ENCODE data around the gene CADM1.

The CADM1 gene

DNA sequence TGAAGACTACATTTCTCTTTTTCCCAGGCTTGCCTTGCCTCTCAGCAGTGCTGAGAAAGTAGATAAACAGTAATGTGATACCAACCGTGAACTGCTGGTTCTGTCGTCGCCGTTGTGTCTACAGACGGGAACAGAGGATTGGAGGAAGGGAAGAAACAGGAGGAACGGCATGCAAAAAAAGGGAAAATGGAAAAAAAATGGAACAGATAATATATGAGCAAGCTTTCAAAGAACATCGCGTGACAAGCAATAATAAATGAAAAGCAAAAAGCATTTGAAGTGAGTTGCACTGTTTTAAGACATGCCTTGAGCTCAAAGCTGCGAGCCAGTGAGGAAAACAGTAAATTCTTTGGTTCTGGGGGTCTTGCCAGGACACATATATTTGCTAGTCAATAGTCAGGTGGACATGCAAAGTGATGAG, 305.9 kb downstream of the CADM1 start:
- no peak for DNase-seq

GRCh38 chr11:115197433-115197832, 306.8 kb downstream of the CADM1 start:
- no peak for DNase-seq

DNA sequence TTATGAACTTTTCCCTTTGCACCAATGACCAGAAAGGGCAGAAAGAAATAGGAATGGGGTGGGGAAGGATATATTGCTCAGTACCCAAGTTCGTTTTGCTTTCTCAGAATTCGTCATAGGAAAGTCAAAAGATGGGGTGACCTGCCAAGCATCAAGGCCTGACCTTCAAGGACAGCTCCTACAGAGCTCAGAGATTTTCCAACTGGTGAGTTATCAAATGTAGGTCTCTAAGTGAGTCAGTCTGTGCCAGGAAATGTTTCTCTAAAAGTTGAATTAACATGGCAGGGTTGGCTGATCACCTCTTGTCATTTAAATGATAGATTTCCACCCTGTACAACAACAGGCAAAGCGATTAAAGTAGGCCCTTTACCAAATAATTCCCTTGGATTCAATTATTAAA, 307.2 kb downstream of the CADM1 start:
- DNase-seq, result no peak

GRCh38 chr11:115194802-115195110, 309.5 kb downstream of the CADM1 start:
- no peak for DNase-seq

- no peak for DNase-seq
Observed at GRCh38 chr11:115193914-115194801, 310.1 kb downstream of the CADM1 start.

- DNase-seq, result no peak
Observed at GRCh38 chr11:115191761-115192160, 312.5 kb downstream of the CADM1 start.

DNA sequence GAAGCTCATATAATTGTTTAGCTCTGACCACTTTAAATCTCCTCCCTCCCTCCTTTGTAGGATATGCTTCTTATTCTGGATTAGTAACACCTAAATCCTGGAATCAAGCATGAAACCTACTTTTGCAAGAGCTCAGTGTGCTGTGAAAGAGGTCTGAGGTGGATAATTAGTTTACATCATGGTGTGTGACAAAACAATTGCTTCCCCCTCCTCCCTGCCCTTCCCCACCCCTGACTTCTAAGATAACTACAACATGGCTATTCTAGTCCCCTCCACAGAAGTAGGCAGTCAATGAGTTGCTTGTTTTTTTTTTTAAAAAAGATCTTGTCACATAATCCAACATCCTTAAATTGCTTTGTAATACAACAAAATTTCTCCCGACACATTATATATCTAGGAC, 314.0 kb downstream of the CADM1 start:
- no peak for DNase-seq

GRCh38 chr11:115188898-115189278, 315.3 kb downstream of the CADM1 start:
- no peak for DNase-seq

DNA sequence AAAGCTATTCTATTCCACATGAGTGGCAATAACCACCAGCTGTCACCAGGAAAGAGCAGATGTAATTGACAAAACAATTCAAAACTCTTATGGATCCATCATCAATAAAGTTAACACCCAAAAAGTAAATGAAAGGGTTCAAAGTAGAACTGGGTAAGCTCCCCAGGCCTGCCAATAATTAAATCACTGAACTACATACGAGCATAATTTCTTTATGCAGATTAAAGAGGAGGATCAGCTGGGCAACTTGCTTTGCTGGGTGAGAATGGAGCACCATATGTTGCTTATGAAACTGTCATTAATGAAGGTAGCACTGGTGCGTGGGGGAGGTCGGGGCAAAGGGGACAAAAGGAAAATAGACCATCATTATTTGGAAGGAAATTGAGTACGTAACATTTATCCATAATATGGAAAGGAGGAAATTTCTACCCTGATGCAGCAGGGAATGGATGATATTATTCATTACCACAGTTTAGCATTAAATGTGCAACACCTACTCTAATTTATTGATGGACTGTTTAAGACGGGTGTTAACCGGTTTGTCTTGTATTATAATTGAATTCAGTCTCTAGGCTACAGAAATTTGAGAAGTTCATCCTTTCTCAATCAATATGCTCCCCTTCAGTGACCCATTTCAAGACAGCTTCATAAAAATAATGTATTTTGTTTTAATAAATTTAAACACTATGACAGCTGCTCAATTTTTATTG, 315.9 kb downstream of the CADM1 start:
- no peak for DNase-seq

DNA sequence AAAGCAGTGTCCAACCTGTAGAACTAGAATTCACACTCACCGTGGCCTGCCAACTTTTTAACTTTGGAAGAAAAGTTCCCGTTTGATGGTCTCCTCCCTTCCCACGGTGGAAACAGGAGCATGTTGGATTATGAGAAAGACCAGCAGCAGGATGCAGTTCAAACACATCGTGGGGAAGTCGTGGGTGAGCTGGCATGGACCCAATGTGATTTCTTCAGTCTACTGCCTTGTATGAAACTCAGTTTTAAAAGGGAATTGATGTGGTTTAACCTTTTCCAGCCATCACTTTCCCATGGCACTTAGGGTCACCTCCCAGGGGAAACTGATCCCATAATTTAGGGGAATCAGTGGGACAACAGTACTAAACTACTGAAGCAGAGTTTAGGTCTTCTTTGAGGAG, 318.3 kb downstream of the CADM1 start:
- no peak for DNase-seq

- DNase-seq, result no peak
Observed at GRCh38 chr11:115185507-115185906, 318.7 kb downstream of the CADM1 start.

DNA sequence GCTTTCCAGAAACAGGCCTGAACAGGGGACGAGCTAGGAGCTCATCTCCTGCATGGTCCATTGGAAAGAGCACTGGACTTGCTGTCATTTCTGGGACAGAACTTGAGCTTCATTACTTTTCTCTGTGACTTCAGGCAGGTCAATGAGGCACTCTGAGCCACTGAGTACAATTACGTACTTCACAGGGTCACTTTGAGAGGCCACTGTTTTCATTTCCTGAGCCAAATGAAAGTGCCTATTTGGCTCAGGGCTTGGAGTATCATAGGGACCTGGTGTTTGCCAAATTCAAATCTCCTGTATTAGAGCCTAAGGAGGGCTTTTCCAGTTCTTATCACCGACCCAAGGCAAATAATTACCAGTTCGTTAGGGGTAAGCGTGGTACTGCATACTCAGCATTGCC, 319.3 kb downstream of the CADM1 start:
- DNase-seq, result no peak

GRCh38 chr11:115183830-115184229, 320.4 kb downstream of the CADM1 start:
- no peak for DNase-seq

GRCh38 chr11:115183136-115183535, 321.1 kb downstream of the CADM1 start:
- no peak for DNase-seq

DNA sequence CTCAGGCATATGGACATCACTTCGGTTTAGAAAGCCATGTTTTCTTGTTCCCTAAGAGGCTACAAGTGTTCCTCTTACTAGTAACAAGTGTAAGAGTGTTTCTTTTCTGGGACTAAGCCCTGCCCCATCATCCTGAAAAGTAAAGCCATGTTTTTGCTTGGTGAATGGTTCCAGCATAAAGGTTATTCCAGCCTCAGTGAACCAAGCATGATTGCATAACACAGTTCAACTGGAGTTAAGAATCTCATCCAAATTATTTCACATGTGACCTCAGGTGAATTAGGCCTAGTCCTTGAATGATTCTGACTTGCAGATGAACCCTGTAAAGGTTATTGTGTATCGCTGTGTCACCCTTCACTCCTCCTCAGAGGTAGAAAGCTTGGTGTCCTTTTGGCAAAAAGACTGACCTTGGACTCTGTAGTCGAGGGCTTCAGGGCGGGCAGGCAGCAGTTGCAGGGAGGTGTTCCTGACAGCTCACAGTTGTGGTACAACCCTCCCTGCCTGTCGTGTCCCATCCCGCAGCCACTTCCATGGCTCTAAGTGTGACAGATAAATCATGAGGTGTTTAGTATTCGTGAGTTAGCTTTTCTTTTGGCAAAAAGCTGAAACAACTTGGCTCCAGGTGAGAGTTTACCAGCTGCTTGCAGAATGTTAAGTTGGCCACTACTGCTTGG, 321.8 kb downstream of the CADM1 start:
- DNase-seq, result no peak

DNA sequence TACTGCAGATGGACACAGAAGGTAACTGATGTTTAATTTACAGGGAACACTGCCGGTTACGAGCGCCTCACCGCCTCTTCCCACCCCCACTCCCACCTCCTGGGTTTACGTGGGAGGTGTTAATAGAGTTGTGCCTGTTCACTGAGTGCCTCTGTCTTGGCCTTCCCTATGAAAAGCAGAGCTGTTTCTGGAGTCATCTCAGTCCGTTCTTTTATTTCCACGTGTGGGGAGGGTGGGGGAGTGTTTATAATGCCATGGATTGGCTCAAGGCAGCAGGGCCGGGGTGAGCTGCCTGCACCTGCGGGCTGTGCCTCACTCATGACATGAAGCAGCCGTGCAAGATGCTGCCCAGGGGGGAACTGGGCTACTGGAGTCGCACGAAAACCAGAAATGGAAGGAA, 322.7 kb downstream of the CADM1 start:
- DNase-seq, result no peak

- no peak for DNase-seq
Observed at GRCh38 chr11:115180272-115180671, 323.9 kb downstream of the CADM1 start.

GRCh38 chr11:115179636-115180035, 324.6 kb downstream of the CADM1 start:
- DNase-seq, result no peak

DNA sequence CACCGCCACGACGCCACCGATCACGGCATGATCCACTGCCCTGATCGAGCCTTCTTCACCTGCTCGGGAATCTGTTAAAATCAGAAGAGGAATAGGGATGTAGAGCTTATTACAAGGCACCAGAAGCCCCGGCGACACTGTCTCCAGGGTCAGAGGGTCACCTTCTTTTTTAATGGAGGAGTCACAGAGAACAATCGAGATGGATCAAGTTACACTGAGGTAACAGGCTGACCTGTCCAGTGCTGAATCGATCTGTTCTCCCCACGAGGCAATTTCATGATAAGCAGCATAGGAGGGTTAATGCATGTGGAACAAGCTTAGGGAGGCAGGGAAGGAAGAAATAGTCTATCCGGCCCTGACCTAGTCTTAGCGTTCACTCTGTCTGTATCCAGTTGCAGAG, 325.5 kb downstream of the CADM1 start:
- DNase-seq, result no peak

DNA sequence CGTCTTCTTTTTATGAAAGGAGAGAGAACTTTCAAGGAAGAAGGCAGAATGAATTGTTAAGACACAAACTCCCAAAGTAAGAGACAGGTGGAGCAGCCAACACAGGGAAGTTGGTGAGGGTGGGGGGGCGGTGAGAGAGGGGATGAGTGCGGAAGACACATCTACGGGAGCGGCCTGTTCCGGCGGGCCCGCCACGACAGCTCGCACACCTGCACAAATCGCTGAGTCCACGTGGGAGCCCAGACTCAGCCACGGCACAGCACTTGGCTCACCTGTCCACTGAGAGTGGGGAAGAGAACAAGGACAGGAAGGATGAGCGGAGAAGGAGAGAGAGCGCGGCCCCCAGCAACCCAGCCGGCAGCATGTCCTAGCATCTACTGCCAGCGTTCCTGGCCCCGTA, 331.1 kb downstream of the CADM1 start:
- no peak for DNase-seq

GRCh38 chr11:115170133-115170815, 333.9 kb downstream of the CADM1 start:
- peak; percentile 11 for DNase-seq

GRCh38 chr11:115169251-115169650, 335.0 kb downstream of the CADM1 start:
- no peak for DNase-seq

DNA sequence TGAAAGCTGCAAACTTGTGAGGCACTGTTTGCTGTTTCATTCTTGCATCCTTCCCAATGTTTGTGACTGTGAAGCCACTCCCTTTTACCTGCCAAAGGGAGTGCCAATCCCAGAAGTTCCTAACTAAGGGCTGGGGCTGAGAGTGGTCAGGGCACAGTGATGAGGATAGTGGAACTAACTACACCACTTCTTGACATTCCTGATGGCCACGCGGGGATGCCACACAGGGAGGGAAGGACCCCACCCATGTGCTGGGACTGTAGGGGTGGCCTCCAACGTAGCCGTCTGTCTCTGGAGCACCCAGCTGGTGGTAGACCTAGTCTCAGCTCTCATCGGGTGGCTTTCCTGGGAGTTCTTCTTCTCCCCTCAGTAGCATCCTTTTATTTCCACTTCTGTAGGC, 335.5 kb downstream of the CADM1 start:
- no peak for DNase-seq
